ENCODE results near the gene LRRC17.

LRRC17 gene

DNA sequence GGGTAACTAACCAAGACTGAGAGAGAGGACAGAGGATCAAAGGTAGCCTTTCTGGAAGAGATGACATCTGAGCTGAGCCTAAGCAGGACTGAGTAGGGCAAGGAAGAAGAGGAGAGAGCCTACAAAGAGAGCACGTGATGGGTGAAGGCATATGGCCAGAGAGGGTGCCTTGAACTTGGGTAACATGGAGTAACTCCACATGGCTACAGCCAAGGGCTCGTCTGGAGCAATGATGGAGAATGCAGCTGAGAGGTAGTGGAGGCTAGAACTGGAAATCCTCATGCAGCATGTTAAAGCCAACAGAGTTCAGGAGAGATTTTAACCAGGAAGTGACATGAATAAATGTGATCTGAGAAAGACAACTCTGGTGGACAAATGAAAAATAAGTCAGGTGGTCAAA, 77.8 kb downstream of the LRRC17 start:
- no peak for DNase-seq

- DNase-seq: no peak
Observed at GRCh38 chr7:102991077-102991539, 78.3 kb downstream of the LRRC17 start.

GRCh38 chr7:102991540-102992214, 78.9 kb downstream of the LRRC17 start:
- peak in 1 of 2 experiments; percentile 29 for DNase-seq

DNA sequence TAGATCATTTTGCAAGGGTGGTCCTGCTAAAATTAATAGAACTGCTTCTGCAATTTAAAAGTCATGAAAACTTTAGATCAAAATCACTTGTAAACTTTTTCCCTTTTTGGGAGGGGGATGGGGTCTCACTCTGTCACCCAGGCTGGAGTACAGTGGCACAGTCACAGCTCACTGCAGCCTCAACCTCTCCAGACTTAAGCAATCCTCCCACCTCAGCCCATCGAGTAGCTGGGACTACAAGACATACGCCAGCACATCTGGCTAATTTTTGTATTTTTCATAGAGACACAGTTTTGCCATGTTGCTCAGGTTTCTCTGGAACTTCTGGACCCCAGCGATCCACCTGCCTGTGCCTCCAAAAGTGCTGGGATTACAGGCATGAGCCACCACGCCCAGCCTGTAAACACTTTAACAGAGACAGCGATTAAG, 79.7 kb downstream of the LRRC17 start:
- DNase-seq: no peak

DNA sequence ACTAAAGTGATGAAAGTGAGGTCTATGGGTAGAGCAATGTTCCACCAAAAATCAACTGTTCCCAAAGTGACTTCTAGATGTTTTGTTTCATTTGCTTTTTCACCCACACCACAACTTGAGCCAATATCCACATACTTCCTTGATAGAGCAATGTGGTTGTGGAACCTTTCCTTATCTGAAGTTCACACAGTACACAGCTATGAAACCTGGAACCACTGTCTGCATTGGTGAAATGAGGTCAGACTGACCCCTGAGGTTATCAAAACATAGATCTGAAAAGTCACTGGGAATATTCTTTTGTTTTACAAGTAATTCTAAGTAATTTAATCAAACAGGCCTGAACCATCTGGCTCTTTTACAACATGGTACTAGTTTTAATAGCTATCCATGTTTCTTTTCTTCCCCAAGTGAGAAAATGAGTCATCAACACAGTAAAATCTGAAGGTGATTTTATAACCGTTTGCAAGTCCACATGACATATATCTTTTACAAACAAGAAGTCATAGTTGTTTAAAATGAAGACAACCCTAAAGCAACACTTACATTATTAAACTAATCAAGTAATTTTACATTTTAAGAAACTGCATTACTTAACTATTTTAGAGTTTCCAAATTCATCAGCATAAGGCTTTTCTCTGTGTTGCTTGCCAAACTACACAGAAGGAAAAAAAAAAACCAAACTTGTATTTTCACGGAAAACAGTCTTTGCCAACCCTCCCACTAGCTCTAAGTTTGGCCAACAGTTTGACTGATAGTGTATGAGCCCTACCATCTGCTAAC, 80.3 kb downstream of the LRRC17 start:
- no peak for DNase-seq

DNA sequence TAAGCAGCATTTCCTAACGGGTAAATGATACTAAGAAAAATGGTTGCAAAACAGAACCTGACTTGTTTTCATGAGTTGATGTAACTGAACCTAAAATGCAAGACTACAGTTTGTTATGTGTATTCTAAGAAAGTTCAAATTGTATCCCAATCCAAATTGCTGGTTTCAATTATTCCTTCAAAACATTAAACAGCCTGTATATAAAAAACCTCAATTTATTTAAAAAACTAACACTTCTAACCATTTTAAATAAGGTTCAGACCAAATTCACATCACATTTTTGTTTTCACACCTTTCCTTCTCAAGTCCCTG, 80.9 kb downstream of the LRRC17 start:
- DNase-seq: no peak

DNA sequence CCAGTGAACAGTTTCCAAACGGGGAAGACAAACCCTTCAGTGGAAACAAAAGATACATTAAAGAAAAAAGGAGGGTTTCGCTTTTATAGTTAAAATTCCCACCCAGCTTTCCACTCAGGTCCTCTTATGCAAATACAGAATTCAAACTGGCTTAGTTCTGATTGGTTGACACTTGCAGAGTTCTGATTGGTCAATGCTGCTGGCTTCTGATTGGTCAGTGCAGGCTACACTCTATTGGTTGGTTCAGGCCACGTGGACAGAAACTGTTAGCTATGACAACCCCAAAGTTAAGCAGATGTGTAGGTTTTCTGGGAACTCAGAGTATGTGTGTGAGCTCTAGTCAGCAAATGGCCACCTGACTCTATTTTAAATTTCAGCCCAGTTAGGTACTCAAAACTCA, 81.8 kb downstream of the LRRC17 start:
- no peak for DNase-seq
